Liver (tissue), 3 donors: ENCODE measurements around the gene HIVEP3.

ENCODE experiments used
- CTCF ChIP-seq: fragments of 150-350 bp; IDR thresholded peaks from 2 replicates; pipeline ENCODE4 v1.5.1; 2017; ENCODE audit warnings: improper control_type of control experiment, low read depth, low read length; ENCODE audit not compliant: missing input control
- FOXA1 ChIP-seq: IDR thresholded peaks from 2 replicates; pipeline ENCODE4 v1.6.1; 2016; ENCODE audit warnings: antibody characterized with exemption
- JUND ChIP-seq, 2 donors: IDR thresholded peaks; 2 replicates each; pipeline ENCODE4 v1.6.1; 2016; ENCODE audit warnings: antibody characterized with exemption in 2 of 2
- RAD21 ChIP-seq, 2 donors: IDR thresholded peaks; 2 replicates each; pipeline ENCODE4 v1.6.1; 2016; ENCODE audit warnings: antibody characterized with exemption in 2 of 2, mild to moderate bottlenecking in 2 of 2
- REST ChIP-seq: IDR thresholded peaks from 2 replicates; pipeline ENCODE4 v1.6.1; 2016; ENCODE audit warnings: antibody characterized with exemption, mild to moderate bottlenecking
- SP1 ChIP-seq: IDR thresholded peaks from 2 replicates; pipeline ENCODE4 v1.6.1; 2018; ENCODE audit warnings: antibody characterized with exemption, mild to moderate bottlenecking
- TAF1 ChIP-seq: conservative IDR thresholded peaks from 2 replicates; pipeline ENCODE4 v1.6.1; 2016; ENCODE audit warnings: antibody characterized with exemption, mild to moderate bottlenecking
- YY1 ChIP-seq: IDR thresholded peaks from 2 replicates; pipeline ENCODE4 v1.6.1; 2016; ENCODE audit warnings: antibody characterized with exemption, mild to moderate bottlenecking
- TF ChIP-seq, protein P1 (sequence below): IDR thresholded peaks from 2 replicates; pipeline ENCODE4 v1.6.1; 2016; ENCODE audit warnings: antibody characterized with exemption
- TF ChIP-seq, protein P2 (sequence below): IDR thresholded peaks from 2 replicates; pipeline ENCODE4 v1.6.1; 2016; ENCODE audit warnings: antibody characterized with exemption
- donor health status: healthy.
- donor health status: healthy.

DNA sequence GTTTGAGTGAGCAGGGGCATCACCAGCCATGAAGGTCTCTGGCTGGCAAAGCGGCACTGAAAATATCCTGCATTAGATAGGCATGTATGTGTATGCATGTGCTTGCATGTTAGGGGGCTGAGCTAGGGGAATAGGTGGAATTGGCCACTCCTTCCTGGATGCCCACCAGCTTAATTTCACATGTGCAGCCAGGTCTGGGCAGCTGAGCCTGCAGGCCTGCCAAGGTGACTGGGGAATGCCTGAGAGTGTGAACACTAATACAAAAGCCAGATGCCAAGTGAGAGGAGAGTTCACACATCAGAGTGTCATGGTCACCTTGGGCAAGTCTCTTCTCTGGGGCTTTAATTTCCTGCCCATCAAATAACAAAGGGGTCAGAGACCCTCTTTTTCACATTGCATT, 155.9 kb downstream of the HIVEP3 start:
- TF ChIP-seq CTCF: no peak
- TF ChIP-seq RAD21 (IDR thresholded peaks at IDR 0.05): no peak
- no peak for TF ChIP-seq FOXA1
- TF ChIP-seq, protein P1, sequence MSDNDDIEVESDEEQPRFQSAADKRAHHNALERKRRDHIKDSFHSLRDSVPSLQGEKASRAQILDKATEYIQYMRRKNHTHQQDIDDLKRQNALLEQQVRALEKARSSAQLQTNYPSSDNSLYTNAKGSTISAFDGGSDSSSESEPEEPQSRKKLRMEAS: no peak
- TF ChIP-seq REST: no peak
- no peak for TF ChIP-seq SP1
- TF ChIP-seq, protein P2, sequence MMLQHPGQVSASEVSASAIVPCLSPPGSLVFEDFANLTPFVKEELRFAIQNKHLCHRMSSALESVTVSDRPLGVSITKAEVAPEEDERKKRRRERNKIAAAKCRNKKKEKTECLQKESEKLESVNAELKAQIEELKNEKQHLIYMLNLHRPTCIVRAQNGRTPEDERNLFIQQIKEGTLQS: no peak
- no peak for TF ChIP-seq TAF1
- TF ChIP-seq YY1: no peak
- no peak for TF ChIP-seq JUND (IDR thresholded peaks at IDR 0.05)
